Measurements from ENCODE around the gene DLGAP4. TPM values are rescaled to one million over a fixed set of nuclear protein-coding genes. Genes with fewer than 3 reads are reported as not detected.

The DLGAP4 gene
- total and polyA plus RNA-seq, 2 of the 13 experiments (the other 11 are each of a cell fraction or from before 2014, with no cell fraction given): 15.2 to 26.7 TPM

DNA sequence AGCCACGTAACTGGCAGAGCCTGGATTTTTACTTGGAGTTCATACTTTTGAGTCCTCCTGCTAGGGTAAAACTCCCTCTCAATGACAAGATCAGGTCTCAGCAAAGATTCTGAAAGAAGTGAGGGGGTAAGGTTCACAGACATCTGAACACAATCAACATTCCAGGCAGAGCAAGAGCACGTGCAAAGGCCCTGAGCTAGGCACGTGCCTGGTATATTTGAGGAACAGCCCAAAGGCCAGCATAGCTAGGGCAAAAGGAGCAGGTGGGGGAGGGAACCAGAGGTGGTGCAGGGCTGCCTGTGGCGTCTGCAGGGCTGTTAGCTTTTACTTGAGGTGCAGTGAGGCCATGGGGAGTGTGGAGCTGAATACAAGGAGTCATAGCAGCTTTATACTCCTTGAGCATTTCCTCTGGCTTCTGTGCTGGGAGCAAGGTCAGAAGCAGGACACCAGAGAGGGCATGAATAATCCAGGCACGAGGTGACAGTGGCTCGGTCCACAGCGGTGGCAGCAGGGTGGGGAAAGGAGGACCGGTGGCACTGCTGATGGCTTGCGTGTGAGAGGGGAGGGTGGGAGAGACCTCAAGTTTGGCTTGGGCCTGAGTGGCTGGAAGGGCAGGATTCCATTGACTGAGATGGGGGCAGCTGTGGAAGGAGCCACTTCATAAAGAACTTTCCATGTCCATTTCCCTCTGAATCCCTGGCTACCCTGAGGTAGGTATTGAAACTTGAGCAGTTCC is 57.0 kb downstream of the DLGAP4 start:
- FAIRE-seq: no peak
- no peak for DNase-seq (ENCODE audit: low spot score)
- WGBS (ENCODE audit: low lambda C conversion rate): 44% methylated on average over 9 of the region's 9 CpGs
- H3K4me3 ChIP-seq (replicated peaks in 1 of 3; ENCODE audit: insufficient read depth in 1 of 3, low read depth in 2 of 3, low read length in 3 of 3): no peak overlapping the region
- H3K79me2 ChIP-seq (ENCODE audit: insufficient read depth, low read length): no peaks in the 10 kb centered on the region
- no peak overlapping the region for H3K4me2 ChIP-seq (ENCODE audit: low read depth, low read length)
- no peak overlapping the region for H2AFZ ChIP-seq (ENCODE audit: low read length)
- BruUV-seq (replicated peaks): no TSS peak
- H3K9ac ChIP-seq (ENCODE audit: insufficient read depth, low read depth, low read length): no peak overlapping the region
- H3K27ac ChIP-seq (ENCODE audit: extremely low read length, insufficient read depth, low read length): no peak overlapping the region
- POLR2A ChIA-PET: no interaction called here
- CTCF ChIA-PET (ENCODE audit: low intra/inter-chr PET ratio, low total read pairs): no interaction called here
- H3K9me3 ChIP-seq (ENCODE audit: low read length): no peaks in the 10 kb centered on the region
- ATAC-seq: no peak; the same call in 2 of the 3 replicates
- H3K27me3 ChIP-seq (ENCODE audit: control insufficient read depth in 1 of 2, insufficient read depth in 2 of 2, low read length in 2 of 2): peaks cover 2 to 28% of the 10 kb centered on the region in 2 experiments; a peak in 3 of 5 replicates
- in situ Hi-C loops (cut with HindIII; ENCODE audit: extremely low pct_ligation_motif_present, low pct_unique_long_range_greater_than_20kb): no loop called here
- no peaks in the 10 kb centered on the region for H3K36me3 ChIP-seq (replicated peaks in 1 of 2; ENCODE audit: control insufficient read depth in 1 of 2, insufficient read depth in 2 of 2, low read length in 2 of 2)
- peaks cover 10% of the 10 kb centered on the region for H3K4me1 ChIP-seq (ENCODE audit: insufficient read depth, low read length)
- intact Hi-C loops (cut with micrococcal nuclease; ENCODE audit: unreplicated experiment): no loop called here
- no peaks in the 10 kb centered on the region; the same call in 1 of the 2 replicates for H4K20me1 ChIP-seq (ENCODE audit: insufficient read depth, low read length)
- no peak for TF ChIP-seq ZNF34 (CRISPR knock-in tag; IDR thresholded peaks at IDR 0.05; ENCODE audit: borderline replicate concordance)
- TF ChIP-seq ZNF816 (CRISPR knock-in tag; IDR thresholded peaks at IDR 0.05; ENCODE audit: borderline replicate concordance): no peak
- no peak for TF ChIP-seq ZNF264 (CRISPR knock-in tag; IDR thresholded peaks at IDR 0.05)
- no peak for TF ChIP-seq ESRRA (CRISPR knock-in tag; IDR thresholded peaks at IDR 0.05; ENCODE audit: low read depth)
- TF ChIP-seq ZNF614 (CRISPR knock-in tag; IDR thresholded peaks at IDR 0.05; ENCODE audit: borderline replicate concordance): no peak
- 0 out of 2 replicates have a peak, but pooled peaks have one; percentile 30 for TF ChIP-seq DPF2 (CRISPR knock-in tag; IDR thresholded peaks at IDR 0.05; ENCODE audit: borderline replicate concordance, low read depth)
- no peak for TF ChIP-seq ISX (CRISPR knock-in tag; conservative IDR thresholded peaks at IDR 0.05)
- TF ChIP-seq, protein P1, sequence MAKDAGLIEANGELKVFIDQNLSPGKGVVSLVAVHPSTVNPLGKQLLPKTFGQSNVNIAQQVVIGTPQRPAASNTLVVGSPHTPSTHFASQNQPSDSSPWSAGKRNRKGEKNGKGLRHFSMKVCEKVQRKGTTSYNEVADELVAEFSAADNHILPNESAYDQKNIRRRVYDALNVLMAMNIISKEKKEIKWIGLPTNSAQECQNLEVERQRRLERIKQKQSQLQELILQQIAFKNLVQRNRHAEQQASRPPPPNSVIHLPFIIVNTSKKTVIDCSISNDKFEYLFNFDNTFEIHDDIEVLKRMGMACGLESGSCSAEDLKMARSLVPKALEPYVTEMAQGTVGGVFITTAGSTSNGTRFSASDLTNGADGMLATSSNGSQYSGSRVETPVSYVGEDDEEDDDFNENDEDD (CRISPR knock-in tag; IDR thresholded peaks at IDR 0.05; ENCODE audit: borderline replicate concordance): peak; percentile 63; the same call in 1 of the 2 replicates
- TF ChIP-seq MEF2D (CRISPR knock-in tag; IDR thresholded peaks at IDR 0.05): no peak
- TF ChIP-seq, protein P2, sequence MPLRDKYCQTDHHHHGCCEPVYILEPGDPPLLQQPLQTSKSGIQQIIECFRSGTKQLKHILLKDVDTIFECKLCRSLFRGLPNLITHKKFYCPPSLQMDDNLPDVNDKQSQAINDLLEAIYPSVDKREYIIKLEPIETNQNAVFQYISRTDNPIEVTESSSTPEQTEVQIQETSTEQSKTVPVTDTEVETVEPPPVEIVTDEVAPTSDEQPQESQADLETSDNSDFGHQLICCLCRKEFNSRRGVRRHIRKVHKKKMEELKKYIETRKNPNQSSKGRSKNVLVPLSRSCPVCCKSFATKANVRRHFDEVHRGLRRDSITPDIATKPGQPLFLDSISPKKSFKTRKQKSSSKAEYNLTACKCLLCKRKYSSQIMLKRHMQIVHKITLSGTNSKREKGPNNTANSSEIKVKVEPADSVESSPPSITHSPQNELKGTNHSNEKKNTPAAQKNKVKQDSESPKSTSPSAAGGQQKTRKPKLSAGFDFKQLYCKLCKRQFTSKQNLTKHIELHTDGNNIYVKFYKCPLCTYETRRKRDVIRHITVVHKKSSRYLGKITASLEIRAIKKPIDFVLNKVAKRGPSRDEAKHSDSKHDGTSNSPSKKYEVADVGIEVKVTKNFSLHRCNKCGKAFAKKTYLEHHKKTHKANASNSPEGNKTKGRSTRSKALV (CRISPR knock-in tag; IDR thresholded peaks at IDR 0.05): no peak
- TF ChIP-seq ADNP (CRISPR knock-in tag; IDR thresholded peaks at IDR 0.05): 0 out of 2 replicates have a peak, but pooled peaks have one; percentile 17
- TF ChIP-seq ZNF891 (CRISPR knock-in tag; IDR thresholded peaks at IDR 0.05): no peak
- TF ChIP-seq MTA3 (CRISPR knock-in tag; IDR thresholded peaks at IDR 0.05): no peak
- TF ChIP-seq HCFC1 (IDR thresholded peaks at IDR 0.05; ENCODE audit: low read depth, low read length): no peak
- TF ChIP-seq ZNF121 (CRISPR knock-in tag; IDR thresholded peaks at IDR 0.05): no peak
- no peak for TF ChIP-seq ZNF24 (IDR thresholded peaks at IDR 0.05)
- TF ChIP-seq, protein P3, sequence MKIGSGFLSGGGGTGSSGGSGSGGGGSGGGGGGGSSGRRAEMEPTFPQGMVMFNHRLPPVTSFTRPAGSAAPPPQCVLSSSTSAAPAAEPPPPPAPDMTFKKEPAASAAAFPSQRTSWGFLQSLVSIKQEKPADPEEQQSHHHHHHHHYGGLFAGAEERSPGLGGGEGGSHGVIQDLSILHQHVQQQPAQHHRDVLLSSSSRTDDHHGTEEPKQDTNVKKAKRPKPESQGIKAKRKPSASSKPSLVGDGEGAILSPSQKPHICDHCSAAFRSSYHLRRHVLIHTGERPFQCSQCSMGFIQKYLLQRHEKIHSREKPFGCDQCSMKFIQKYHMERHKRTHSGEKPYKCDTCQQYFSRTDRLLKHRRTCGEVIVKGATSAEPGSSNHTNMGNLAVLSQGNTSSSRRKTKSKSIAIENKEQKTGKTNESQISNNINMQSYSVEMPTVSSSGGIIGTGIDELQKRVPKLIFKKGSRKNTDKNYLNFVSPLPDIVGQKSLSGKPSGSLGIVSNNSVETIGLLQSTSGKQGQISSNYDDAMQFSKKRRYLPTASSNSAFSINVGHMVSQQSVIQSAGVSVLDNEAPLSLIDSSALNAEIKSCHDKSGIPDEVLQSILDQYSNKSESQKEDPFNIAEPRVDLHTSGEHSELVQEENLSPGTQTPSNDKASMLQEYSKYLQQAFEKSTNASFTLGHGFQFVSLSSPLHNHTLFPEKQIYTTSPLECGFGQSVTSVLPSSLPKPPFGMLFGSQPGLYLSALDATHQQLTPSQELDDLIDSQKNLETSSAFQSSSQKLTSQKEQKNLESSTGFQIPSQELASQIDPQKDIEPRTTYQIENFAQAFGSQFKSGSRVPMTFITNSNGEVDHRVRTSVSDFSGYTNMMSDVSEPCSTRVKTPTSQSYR (CRISPR knock-in tag; IDR thresholded peaks at IDR 0.05; ENCODE audit: borderline replicate concordance): peak; percentile 22; the same call in 1 of the 2 replicates
- TF ChIP-seq ZFP62 (CRISPR knock-in tag; IDR thresholded peaks at IDR 0.05): no peak
- no peak for TF ChIP-seq NCOA1 (CRISPR knock-in tag; IDR thresholded peaks at IDR 0.05)
- TF ChIP-seq ZNF501 (CRISPR knock-in tag; IDR thresholded peaks at IDR 0.05): no peak
- TF ChIP-seq TEAD2 (CRISPR knock-in tag; IDR thresholded peaks at IDR 0.05): no peak

Data from HepG2 (cell line).